ENCODE data around the gene DROSHA.
"Not testable (repeated sequence)": the region's sequence is repeated elsewhere in the genome, so short reads cannot be mapped to it uniquely, and the experiment has no call there.

Gene DROSHA, protein sequence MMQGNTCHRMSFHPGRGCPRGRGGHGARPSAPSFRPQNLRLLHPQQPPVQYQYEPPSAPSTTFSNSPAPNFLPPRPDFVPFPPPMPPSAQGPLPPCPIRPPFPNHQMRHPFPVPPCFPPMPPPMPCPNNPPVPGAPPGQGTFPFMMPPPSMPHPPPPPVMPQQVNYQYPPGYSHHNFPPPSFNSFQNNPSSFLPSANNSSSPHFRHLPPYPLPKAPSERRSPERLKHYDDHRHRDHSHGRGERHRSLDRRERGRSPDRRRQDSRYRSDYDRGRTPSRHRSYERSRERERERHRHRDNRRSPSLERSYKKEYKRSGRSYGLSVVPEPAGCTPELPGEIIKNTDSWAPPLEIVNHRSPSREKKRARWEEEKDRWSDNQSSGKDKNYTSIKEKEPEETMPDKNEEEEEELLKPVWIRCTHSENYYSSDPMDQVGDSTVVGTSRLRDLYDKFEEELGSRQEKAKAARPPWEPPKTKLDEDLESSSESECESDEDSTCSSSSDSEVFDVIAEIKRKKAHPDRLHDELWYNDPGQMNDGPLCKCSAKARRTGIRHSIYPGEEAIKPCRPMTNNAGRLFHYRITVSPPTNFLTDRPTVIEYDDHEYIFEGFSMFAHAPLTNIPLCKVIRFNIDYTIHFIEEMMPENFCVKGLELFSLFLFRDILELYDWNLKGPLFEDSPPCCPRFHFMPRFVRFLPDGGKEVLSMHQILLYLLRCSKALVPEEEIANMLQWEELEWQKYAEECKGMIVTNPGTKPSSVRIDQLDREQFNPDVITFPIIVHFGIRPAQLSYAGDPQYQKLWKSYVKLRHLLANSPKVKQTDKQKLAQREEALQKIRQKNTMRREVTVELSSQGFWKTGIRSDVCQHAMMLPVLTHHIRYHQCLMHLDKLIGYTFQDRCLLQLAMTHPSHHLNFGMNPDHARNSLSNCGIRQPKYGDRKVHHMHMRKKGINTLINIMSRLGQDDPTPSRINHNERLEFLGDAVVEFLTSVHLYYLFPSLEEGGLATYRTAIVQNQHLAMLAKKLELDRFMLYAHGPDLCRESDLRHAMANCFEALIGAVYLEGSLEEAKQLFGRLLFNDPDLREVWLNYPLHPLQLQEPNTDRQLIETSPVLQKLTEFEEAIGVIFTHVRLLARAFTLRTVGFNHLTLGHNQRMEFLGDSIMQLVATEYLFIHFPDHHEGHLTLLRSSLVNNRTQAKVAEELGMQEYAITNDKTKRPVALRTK (N-terminal part only)

DNA sequence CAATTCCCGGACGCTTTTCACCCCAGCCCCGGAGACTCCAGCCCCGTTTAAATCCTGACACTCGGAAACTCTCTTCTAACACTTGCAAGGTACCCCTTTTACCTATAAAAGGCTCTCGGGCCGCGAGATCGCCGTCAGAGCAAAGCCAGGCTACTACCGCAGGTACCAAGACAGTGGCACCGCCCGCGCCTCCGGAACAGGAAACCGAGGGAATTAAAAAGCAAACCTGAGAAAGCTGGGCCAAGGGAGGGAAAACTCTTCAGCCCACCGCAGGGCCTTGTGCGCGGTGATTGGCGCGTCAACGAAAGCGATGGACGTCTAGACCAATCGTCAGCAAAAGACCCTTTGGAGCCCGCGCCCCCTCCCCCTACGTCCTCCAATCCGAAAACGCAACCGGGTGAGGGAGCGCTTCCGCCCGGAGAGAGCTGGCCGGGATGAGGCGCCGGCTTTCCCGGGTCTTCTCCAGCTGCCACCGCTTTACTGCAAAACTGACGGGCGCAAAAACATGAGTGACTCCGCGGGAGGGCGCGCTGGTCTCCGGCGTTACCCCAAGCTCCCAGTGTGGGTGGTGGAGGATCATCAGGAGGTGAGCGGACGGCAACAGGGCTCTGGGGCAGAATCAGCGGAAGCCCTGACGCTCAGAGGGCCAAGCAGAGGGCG lies at the start of gene DROSHA, which contains the start of gene C5orf22:
DROSHA (minus strand) TSS at position 206 of the 660 bp plus-strand sequence. CDS start 3,034 bp downstream, outside the sequence.
C5orf22 (plus strand) TSS at position 414 of the 660 bp plus-strand sequence; CDS start at position 506, 92 bp downstream.
- peak; percentile 97 for DNase-seq

DNA sequence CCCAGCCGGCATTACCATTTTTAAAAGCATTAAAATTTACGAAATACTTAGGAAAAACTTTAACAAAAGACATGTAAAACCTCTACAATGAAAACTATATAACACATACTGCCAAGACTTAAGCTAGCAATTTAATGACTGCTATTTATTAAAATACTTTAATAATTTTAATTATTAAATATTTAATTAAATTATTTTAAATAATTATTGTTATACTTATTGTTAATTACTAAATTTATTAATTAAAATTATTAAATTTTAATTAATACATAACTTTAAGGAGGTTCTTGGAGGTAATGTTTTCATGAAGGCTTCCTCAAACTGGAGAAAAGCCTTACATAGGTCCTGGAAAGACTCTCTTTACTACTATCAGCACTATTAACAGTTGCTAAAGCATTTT lies 47.7 kb upstream of the DROSHA start:
- no peak for DNase-seq

DNA sequence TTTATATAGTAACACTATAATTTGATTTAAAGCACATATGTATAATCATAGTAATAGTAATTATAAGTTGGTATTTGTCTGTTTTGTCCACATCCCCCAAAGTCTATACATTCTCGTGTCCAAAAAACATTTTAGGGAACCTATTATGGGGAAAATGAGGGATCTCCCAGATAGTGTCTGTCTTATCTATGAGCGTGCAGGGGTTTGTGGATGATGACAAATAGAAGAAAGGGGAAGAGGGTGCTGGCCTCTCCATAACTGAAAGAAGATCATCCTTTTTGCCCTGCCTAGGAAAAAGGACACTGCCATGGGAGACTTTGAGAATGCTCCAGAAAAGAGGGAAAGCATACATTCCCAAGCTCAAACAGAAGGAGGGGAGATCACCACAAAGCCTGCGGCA lies 45.5 kb upstream of the DROSHA start:
- no peak for DNase-seq

DNA sequence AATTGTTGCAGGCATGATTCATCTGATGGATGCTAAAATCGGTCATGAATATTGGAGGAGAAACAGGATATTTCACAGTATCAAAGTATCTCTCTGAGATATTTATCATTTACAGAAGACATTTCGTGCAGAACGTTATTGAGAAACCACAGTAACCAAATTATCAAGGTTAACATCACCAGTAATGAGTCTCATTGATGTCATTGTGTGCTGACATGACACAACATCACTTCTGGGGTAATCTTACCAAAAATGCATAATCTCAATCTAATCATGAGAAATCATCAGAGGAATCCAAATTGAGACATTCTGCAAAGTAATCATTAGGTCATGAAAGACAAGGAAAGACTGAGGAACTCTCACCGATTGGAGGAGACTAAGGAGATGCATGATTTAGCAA lies 42.9 kb upstream of the DROSHA start:
- no peak for DNase-seq

DNA sequence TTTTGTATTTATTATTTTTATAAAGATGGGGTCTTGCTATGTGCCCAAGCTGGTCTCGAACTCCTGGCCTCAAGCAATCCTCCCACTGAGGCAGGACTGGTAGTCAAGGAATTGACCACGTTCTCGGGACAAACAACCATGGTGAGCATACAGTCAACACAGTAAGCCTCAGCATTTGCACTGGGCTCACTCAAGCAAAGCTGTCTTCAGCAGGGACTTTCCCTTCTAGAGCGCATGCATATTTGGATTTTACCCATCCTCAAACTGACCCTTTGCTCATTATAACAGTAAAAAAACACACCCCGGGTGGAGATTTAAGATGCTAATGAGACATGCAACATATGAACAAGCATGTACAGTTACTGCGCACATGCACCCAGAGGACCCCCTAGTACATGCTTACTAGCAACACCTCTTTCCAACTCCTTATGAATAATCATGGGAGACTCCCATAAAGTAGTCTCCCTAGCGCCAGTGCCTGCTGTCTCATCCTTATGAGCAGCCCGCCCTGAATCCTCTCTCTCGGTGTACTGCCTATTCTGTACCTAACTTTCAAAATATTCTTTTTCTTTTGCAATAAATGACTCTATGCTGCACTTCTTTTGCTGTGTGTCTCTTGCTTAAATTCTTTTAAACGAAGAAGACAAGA lies 41.7 kb upstream of the DROSHA start:
- DNase-seq: no peak

DNA sequence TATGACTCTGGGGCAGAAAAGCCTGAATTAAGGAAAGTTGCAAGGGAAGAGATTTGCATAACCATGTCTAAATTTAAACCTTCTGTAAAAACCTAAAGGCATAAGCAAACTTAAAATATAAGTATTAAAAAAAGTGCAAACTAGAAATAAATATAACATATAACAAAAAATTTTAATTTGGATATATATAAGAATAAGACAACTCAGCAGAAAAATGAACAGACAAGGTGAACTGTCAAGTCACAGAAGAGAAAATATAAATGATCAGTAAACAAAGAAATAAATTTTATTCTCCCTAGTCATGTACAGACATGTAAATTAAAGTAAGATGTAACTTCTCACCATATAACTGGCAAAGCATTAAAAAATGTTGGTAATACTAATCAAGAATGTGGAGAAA lies 37.2 kb upstream of the DROSHA start:
- DNase-seq: no peak

DNA sequence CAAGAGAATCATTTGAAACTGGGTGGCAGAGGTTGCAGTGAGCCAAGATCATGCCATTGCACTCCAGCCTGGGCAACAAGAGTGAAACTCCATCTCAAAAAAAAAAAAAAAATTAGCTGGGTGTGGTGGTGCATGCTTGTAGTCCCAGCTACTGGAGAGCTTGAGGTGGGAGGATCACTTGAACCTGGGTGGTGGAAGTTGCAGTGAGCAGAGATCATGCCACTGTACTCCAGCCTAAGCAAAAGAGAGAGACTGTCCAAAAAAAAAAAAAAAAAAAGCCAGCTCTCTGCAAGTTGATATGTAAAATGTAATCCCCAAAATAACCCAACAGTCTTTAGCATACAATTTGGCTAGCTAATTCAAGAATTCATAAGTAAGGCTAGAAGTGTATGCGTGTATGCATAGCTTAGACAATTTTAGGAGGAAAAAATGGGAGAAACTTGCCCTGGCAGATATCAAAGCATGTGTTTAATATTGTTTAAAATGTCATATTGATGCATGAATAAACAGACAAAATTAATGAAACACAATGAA lies 36.5 kb upstream of the DROSHA start:
- DNase-seq: no peak

DNA sequence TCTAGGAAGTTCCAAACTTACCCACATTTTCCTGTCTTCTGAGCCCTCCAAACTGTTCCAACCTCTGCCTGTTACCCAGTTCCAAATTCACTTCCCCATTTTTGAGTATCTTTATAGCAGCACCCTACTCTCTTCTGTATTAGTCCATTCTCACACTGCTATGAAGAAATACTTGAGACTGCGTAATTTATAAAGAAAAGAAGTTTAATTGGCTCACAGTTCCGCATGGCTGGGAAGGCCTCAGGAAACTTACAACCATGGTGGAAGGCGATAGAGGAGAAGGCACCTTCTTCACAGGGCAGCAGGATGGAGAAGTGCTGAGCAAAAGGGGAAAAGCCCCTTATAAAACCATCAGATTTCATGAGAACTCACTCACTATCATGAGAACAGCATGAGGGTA lies 34.5 kb upstream of the DROSHA start:
- not testable (repeated sequence) for DNase-seq

DNA sequence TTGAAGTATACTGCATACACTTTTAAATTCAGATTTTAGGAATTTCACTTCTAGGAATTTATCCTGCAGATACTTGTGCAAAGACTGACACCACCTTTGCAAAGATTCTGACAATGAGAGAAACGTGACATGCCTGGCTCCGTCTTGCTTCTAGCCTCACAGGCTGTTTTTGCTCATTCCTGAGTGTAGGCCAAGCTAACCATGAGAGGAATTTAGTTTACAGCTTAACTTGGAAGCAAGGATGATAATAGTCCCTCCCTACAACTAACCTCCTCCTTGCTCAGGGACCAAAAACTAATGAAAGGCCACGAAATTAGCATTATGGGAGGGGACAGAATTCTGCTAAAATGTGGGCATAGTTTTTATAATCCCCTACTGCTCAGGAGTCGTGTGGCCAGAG lies 31.3 kb upstream of the DROSHA start:
- DNase-seq: no peak

DNA sequence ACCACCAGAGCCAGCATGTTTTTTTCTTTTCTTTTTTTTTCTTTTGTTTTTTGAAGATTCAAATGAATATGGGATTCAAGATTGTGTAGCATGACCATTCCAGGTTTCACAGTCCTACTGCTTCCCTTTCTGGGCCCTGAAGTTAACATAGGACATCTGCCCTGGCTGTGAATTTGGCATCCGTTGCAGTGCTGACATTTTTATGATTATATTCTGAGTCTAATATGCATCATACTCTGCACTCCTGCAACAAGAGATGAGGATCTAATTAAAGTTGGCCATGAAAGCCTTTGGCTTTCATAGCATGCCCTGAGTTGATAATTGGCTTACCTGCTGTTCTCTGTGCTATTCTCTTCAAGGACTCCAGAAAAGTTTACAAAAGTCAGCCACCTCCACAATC lies 30.1 kb upstream of the DROSHA start:
- DNase-seq: no peak

DNA sequence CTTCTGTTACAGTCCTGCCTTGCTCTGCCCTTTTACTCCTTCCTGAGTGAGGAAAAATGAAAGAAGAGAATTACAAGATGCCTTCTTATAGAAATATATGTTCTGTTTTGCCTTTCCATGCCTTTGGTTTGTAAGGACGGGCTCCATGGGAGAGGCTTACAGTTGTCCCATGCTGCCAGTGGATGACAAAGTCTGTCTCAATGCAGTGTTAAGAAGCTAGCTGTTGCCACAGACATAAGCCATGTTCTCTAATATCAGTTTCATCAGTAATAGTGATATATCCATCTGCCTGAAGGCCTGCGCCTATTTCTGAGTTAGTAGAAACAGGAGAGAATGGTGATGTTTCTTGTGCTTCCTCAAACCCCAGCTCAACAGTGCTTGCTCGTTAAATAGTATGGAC lies 28.0 kb upstream of the DROSHA start:
- DNase-seq: no peak

DNA sequence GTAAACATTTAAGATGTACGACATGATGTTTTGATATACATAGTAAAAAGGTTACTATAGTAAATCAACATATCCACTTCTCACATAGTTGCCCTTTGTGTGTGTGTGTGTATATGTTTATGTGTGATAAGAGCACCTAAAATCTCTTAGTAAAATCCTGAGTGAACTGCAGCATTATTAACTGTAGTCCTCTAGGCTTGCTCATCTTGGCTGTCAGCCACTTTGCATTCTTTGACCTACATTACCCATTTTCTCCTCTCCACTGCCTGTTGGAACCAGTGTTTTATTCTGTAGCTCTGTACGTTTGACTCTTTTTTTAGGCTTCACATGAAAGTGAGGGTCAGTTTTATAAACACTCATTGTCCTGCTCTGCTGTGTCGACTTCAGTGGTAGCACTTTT lies 24.6 kb upstream of the DROSHA start:
- DNase-seq: no peak

DNA sequence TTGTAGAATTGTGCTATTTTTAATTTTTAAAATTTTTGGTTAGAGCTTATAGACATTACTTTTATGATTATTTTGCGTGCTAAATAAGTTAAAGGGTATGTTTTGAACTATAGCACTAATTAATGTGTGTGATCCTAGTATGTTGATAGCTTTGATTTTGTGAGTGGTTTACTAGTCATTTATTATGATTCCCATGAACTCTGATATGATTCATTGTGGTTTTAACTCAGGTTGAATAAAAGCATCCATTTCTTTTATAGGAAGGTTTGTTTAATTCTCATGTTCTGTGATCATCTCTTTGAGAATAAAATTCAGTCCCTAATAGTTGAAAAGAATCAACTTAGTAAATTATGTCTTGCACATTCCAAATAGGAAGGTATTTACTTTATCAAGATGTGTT lies 22.7 kb upstream of the DROSHA start:
- no peak for DNase-seq

DNA sequence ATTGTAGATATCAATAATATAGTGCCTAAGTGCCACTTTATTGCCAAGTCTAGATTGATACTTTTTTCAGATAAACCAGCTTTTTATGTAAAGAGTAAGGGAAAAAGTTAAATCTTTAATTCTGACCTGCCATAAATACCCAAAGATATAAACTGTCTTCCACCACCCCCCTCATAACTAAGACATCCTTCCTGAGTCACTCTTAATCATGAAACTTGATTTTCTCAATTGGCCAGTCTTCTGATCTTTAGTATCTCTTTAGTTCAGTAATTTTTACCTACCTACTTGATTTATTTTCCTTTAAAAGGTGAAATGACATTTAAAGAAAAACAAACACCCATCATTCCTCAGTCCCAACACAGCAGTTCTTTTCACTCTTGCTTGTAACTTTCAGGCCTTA lies 22.0 kb upstream of the DROSHA start:
- DNase-seq: no peak

DNA sequence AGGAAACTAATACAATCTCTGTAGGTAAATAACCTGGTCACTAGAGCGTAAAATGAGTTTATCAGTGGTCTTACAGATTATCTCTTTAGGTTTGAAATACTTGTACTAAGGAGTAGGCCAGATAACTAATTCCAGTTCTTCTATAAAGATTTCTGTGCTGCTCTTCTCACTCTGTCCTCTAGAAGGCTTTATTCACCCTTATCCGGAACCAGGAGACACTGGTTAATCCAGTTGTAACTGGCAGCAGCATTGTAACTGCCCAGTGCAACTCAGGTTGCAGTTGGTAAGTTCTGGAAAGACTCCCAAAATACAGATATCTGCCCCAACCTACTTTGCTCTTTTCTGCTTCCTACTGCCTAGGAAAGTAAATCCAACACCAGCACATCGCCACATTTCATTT lies 20.0 kb upstream of the DROSHA start:
- no peak for DNase-seq

DNA sequence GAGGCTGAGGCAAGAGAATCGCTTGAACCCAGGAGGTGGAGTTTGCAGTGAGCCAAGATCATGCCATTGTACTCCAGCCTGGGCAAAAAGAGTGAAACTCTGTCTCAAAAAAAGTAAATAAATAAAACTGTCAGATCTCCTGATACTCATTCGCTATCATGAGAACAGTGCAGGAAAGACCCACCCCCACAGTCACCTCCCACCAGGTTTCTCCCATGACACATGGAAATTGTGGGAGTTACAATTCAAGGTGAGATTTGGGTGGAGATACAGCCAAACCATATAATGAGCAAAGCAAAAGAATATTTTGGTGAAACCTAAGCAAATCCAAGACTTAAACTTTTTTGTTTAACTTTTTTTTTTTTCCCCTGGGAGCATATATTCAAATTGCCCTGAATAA lies 17.2 kb upstream of the DROSHA start:
- not testable (repeated sequence) for DNase-seq

DNA sequence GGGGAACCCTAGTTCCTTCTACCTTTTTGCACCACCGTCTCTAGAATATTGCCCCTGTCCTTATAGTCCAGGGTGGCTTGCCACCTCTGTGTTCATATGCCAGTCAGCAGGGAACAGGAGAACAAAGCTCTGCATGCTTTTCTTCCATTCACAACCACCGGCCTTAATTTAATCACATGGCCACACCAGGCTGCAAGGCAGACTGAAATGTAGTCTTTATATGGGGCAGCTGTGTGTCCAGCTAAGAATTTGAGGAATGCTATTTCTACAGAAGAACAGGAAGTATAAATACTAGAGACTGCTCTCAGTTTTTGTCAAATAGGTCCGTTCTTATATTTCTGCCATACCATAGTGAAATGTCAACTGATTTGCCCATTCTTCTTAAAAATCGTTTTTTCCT lies 6.0 kb upstream of the DROSHA start:
- DNase-seq: no peak

DNA sequence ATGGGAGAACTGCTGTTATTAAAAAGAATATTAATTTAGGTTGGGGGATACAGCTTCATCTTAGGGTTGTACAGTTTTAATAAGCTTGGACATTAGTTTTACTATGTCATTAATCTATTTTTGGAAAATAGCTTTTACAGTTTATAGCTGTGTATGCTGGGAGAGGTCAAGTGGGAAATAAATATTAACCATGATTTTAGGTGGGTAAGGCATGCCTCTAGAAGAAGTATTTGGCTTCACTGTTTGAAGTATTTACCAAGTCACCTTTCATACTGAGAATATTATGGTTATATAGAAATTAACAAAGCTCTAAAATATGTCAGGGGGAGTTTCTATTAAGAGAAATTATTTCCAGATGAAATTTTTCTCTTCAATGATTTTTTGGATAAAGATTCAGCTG lies 5.5 kb upstream of the DROSHA start:
- no peak for DNase-seq

DNA sequence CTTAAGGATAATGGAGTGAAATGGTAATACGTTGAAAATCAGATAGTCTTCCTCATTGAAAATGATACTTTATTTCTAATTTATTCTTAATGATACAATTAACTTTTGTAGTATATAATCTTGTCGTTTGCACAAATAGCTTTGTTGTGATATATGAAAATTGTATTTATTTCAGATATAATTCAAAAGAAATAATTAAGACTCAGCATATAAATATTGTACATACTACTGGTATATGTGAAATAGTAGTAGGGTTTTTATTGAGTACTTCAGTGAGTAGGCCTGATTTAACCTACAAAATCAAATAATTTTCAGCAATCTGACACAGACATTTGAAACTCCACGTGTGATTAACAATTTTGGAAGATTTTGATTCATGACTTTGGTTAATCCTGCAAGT lies 5.0 kb upstream of the DROSHA start:
- no peak for DNase-seq

DNA sequence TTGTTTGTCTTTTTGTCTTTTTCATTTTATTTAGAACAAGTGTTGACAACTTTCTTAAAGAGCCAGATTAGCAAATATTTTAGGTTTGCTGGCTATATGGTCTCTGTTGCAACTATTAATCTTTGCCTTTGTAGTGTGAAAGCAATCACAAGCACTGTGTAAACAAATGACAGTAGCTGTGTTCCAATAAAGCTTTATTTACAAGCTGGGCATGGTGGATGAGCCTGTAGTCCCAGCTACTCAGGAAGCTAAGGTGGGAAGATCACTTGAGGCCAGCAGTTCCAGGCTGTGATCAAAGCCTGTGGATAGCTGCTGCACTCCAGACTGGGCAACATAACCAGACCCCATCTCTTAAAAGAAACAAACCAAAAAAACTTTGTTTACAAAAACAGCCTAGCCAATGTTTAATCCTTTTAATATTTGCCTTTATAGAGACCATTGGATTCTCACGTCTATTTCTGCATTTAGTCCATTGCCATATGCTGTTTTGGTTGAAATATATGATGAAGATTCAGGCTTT lies 2.7 kb upstream of the DROSHA start:
- no peak for DNase-seq

DNA sequence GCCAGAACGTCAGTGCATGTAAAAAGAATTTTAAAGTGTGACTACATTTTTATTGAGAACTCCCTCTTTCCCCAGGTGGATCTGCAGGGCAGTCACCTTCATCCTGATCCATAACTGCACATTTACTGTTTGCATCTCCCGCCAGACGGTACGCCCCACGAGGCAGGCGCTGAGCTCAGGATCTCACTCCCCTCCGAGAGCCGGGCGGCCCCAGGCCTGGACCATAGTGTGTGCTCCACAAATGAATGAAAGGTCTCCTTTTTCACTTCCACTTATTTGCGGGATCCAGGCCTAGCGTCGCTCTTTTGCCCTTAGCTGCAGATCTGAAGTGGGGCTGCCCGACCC lies 378 bp downstream of the DROSHA start:
- peak; percentile 40 for DNase-seq
